GM18526 (cell line): Measurements from ENCODE around the gene MAP7D1.

Experiments
- POLR2A ChIP-seq: IDR thresholded peaks from 3 replicates; pipeline ENCODE4 v1.6.1; 2011; ENCODE audit not compliant: insufficient read length; ENCODE audit errors: extremely low read depth

Gene MAP7D1

DNA sequence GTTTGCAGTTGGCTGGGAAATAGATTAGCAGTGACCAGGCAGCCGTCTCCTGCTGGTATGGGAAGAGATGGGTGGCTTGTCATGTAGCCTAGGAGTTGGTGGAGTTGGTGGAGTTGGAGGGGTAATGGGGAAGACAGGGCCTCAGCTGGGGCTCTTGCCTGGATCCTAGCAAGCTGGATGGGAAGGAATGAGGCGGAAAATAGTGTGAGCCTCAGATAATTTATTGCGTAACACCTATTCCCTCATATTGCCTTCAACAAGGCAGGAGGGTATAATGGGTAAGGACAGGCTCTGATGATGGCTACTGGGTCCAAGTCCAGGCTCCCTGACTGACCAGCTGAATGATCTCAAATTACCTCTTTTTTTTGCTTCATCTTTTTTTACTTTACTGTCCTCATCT lies 12.6 kb downstream of the MAP7D1 start:
- TF ChIP-seq POLR2A, result no peak

DNA sequence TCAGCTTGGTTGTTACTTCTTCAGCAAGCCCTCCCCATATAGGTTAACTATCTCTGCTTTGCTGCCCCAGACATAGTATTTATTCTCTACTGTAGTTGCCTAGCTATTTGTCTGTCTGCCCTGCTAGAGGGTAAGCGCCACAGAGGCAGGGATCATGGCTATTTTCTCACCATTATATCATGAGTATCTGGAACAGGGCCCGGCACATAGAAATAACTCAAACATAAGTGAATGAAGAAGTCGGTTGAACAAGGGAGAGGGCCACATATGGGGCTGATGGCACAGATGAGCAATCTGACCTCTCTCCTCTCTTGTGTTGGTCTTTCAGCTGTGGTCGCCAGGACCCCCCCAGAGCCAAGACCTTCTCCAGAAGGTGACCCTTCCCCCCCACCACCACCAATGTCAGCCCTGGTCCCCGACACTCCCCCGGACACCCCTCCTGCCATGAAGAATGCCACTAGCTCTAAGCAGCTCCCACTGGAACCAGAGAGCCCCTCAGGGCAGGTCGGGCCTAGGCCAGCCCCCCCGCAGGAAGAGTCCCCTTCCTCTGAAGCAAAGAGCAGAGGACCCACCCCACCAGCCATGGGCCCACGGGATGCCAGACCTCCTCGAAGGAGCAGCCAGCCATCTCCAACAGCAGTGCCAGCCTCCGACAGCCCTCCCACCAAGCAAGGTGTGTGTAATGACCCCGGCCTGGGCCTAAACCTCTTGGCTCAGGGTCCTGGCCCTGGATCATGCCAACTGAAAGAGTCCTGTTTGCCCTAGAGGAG lies 14.9 kb downstream of the MAP7D1 start:
- no peak for TF ChIP-seq POLR2A

DNA sequence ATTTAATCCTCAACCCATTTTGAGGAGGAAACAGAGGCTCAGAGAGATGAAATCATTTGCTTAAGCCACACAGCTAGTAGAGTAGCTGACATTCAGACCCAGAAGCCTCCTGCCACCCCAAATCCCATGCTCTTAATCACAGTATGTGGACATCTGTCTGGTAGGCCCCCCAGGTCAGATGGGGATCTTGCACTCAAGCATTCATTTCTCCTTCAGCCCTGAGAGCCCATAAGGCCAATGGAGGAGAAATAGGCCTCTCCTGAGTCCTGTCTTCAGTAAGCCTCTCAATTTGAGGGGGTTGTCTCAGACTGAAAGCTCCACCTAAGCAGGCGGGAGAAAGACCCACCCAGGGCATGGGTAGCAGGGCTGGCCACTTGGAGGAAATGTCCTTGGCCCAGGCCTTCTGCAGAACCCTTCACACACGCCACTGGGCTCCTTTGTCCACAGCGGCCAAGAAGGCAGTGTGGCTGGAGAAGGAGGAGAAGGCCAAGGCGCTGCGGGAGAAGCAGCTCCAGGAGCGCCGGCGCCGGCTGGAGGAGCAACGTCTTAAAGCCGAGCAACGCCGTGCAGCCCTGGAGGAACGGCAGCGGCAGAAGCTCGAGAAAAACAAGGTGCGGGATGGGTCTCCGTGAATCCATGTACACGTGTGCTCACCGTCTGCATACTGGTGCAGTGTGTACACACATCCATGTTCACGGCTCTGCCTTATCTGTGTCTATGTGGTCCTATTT lies 16.2 kb downstream of the MAP7D1 start:
- TF ChIP-seq POLR2A, result no peak

DNA sequence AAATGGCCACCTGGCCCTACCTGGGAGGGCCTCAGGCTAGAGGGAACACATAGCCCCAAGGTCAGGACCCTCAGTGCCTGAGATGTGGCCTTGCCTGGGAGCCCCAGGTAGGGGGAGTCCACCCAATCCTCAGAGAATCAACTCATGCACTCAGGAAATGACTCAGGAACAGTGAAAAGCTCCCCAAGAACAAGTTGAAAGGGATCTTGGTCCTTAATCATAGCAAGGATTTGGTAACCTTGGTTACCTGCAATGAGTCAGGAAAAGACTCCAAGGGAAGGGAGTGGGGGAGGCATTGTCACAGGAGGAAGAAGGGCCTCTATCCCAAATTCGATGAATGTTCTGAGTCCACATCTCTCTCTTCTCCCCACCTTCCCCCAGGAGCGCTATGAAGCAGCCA lies 17.0 kb downstream of the MAP7D1 start:
- TF ChIP-seq POLR2A, result no peak

DNA sequence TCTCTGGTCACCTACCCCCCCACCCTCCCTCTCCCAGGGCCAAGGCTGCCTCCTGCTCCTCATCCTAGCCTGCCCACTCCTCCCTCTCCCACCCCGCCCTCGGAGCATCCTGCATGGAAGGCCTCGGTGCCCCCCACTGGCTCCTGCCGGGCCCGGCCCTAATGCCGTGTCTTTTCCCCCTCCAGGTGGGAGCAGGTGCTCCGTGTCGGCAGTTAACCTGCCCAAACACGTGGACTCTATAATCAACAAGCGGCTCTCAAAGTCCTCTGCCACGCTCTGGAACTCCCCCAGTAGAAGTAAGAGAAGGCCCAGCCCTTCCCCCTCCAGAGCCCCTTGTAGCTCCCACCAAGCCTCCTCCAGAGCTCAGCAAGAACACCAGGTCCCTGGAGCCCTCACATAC lies 18.8 kb downstream of the MAP7D1 start:
- no peak for TF ChIP-seq POLR2A

DNA sequence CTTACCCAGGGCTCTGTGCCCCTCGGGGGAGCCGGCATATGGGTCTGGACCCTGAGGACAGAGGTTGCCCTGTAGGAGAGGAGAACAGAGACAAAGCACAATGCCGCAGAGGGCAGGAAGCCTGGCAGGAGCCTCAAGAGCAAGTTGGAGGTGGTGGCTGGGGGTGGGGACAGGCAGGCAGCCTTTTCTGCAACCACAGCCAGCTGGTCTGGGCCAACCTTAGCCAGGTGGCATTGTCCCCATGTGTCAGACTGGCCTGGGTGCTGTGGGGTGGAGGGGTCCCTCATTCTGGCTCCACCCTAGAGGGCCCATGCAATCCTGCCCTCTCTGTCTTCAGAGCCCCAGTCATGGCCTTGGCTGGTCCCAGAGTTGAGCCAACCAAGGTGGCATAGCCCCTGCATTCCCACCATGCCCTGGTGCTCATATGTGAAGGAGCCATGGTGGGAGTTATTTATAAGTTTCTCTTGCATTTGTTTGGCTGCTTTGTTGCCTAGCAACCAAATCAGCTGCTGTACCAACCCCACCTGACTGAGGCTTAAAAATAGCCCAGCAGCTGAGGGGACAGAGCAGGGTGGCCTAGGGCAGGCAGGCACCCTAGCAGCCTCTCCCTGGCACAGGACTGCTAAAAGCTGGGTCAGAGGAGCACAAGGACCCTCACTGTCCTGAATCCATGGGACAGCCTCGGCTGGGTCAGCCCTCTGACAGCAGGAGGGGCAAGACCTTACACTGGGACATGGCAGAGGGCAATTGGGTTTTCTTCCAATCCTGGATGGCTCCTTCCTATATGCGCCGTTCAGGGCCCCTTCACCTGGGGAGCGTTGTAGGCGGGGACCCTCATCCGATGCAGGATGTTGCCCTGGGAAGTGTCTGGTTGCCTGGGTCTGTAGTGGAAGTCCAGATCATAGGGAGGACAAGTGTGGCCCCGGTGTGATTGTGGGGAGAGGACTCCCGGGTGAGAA lies 19.5 kb downstream of the MAP7D1 start:
- TF ChIP-seq POLR2A, result no peak

DNA sequence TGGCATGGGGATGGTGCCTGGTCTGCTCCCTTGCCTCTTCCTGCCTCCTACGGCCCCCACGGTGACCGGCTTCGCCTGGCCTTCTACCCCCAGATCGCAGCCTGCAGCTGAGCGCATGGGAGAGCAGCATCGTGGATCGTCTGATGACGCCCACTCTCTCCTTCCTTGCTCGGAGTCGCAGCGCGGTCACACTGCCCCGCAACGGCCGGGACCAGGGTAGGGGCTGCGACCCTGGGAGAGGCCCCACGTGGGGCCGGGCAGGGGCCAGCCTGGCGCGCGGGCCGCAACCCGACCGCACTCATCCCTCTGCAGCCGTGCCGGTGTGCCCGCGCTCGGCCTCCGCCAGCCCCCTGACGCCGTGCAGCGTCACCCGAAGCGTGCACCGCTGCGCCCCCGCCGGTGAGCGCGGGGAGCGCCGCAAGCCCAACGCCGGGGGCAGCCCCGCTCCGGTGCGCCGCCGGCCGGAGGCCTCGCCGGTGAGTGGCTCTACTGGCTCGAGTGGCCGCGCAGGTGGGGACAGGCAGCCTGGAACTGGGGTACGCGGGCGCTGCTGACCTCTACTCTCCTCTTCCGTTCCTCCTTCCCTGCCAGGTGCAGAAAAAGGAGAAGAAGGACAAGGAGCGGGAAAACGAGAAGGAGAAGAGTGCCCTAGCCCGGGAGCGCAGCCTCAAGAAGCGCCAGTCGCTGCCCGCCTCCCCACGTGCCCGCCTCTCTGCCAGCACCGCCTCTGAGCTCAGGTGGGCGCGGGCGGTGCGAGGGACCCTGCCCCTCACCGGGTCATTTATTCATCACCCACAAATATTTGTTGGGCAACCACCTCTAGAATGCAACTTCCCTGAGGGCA lies 20.4 kb downstream of the MAP7D1 start:
- no peak for TF ChIP-seq POLR2A

DNA sequence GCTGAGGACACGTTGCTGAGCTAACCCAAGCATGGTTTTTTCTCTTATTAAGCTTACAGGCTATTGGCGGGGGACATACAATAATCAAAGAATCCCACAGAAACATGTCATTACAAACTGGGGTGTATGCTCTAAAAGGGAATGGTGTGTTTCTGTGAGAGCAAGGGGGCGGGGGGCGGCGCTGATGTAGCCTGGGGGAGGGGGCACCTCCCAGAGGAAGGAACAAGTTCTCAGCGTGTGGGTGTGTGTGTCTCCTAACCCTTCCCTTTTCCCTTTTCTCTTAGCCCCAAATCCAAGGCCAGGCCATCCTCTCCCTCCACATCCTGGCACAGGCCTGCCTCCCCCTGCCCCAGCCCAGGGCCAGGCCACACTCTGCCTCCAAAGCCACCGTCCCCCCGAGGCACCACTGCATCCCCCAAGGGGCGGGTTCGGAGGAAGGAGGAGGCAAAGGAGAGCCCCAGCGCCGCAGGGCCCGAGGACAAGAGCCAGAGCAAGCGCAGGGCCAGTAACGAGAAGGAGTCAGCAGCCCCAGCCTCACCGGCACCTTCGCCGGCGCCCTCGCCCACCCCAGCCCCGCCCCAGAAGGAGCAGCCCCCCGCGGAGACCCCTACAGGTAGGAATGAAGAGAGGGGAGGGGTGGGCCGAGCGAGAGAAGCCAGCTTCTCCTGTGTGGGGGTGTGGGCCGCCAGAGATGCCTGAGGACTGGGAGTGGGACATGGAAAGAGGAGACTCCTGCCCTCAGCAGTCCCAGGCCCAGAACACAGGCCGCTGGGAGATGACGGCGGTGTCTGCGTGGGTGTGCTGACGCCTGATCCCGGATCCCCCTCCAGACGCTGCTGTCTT lies 21.9 kb downstream of the MAP7D1 start:
- TF ChIP-seq POLR2A, result no peak

DNA sequence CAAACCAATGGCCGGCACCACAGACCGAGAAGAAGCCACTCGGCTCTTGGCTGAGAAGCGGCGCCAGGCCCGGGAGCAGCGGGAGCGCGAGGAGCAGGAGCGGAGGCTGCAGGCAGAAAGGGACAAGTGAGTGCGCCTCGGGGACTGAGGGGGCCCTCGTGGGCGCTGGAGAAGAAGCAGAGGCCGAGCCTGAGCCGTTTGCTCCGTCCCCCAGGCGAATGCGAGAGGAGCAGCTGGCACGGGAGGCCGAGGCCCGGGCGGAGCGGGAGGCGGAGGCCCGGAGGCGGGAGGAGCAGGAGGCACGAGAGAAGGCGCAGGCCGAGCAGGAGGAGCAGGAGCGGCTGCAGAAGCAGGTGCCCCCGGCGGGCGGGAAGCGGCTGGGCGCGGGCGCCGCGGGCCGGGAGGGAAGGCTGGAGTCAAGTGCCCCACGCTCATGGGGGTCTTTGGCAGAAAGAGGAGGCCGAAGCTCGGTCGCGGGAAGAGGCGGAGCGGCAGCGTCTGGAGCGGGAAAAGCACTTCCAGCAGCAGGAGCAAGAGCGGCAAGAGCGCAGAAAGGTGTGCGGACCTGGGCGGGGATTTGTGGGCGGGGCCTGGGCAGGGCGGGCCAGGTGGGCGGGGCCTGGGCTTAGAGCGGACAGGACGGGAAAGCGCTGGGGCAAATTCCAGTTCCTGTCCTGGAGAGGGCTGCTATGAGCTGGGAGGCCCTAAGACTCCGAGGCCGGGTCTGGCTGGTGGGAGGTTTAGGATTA lies 22.7 kb downstream of the MAP7D1 start:
- no peak for TF ChIP-seq POLR2A

DNA sequence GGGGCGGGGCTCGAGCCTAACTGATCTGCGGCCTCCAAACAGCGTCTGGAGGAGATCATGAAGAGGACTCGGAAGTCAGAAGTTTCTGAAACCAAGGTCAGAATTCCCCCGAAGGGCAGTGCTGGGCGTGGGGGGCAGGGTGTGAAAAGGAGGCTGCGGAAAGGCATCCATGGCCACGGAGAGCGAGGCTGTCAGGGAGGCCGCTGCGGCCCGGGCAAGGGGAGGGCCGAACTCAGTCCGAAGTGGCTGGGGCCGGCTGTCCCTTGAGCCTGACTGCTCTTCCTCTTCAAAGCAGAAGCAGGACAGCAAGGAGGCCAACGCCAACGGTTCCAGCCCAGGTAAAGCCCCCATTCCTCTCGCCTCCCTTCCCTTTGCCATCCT lies 23.2 kb downstream of the MAP7D1 start:
- no peak for TF ChIP-seq POLR2A

DNA sequence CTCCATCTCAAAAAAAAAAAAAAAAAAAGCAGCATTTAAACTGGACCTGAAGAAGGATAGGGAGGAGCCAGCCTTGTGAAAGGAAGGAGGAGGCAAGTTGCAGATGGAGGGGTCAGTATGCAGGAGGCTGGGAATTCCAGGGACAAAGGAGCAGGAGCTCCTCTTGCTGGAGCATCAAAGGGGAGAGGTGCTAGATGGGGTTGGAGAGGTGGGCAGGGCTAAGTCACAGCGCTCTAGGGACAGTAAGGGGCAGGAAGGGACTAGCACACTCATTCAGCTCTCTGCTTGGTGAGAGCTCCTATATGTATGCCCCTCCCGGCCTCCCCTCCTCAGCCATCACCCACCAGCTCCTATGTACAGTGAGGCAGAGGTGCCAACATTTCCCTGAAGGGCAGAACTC lies 26.8 kb downstream of the MAP7D1 start:
- no peak for TF ChIP-seq POLR2A

DNA sequence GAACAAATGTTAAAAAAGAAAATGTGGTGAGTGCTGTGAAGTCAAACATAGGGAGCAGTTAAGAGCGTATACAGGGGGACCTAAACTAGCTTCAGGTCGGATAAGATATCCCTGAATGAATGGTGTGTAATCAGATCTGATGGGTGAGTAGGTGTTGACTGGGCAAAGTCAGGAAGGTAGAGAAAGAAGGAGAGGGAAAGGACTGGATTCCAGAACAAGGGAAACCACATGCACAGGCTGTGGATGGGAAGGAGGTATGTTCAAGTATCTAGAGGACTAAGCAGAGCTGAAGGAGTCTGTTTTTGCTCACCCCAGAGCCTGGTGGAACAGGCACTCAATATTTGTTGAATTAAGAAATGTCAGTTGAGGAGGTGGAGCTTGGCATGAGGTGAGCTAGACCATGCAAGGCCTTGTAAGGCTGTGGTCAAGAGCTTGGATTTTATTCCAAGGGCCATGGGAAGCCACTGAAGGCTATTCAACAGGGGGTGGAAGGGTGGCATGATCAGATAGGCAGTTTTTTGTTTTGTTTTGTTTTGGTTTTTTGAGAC lies 27.4 kb downstream of the MAP7D1 start:
- no peak for TF ChIP-seq POLR2A
